ENCODE measurements around the gene KIFC3. TPM values are rescaled to one million over a fixed set of nuclear protein-coding genes. Genes with fewer than 3 reads are reported as not detected.
"Not testable (repeated sequence)": the region's sequence is repeated elsewhere in the genome, so short reads cannot be mapped to it uniquely, and the experiment has no call there.

The KIFC3 gene
- total RNA-seq, 2 donors from 2014 or later: 0.16 to 0.64 TPM

- no peak for ATAC-seq
- no peaks in the 10 kb centered on the region for H3K36me3 Mint-ChIP-seq
- no peaks in the 10 kb centered on the region for H3K9me3 Mint-ChIP-seq
- no peak overlapping the region for H3K27ac Mint-ChIP-seq
- DNase-seq (ENCODE audit: low spot score in 2 of 2): no peak
These were observed 18.0 kb downstream of the KIFC3 start for GRCh38 chr16:57784334-57784733.

GRCh38 chr16:57783883-57784282, 18.4 kb downstream of the KIFC3 start:
- no peak for ATAC-seq
- Mint-ChIP-seq H3K9me3 (no peaks in the 10 kb centered on the region), H3K36me3 (no peaks in the 10 kb centered on the region), H3K27ac (no peak overlapping the region)
- DNase-seq (ENCODE audit: low spot score in 2 of 2): no peak

- H3K27ac Mint-ChIP-seq: no peak overlapping the region
- ATAC-seq: no peak
- DNase-seq (ENCODE audit: low spot score in 2 of 2): no peak
- no peaks in the 10 kb centered on the region for H3K9me3 Mint-ChIP-seq
- no peaks in the 10 kb centered on the region for H3K36me3 Mint-ChIP-seq
These were observed 19.2 kb downstream of the KIFC3 start for GRCh38 chr16:57783116-57783515.

GRCh38 chr16:57782607-57783055, 19.7 kb downstream of the KIFC3 start:
- not testable (repeated sequence) for H3K36me3 Mint-ChIP-seq; H3K9me3 Mint-ChIP-seq; DNase-seq (ENCODE audit: low spot score in 2 of 2); ATAC-seq
- H3K27ac Mint-ChIP-seq: peak overlapping the region in 1 of 2 donors; percentile 13

- H3K36me3 Mint-ChIP-seq: no peaks in the 10 kb centered on the region
- ATAC-seq (no peak), DNase-seq (ENCODE audit: low spot score in 2 of 2) (no peak)
- peak overlapping the region in 1 of 2 donors; percentile 13 for H3K27ac Mint-ChIP-seq
- no peaks in the 10 kb centered on the region for H3K9me3 Mint-ChIP-seq
These were observed 20.3 kb downstream of the KIFC3 start for GRCh38 chr16:57781741-57782606.

- Mint-ChIP-seq H3K27ac (no peak overlapping the region), H3K36me3 (no peaks in the 10 kb centered on the region), H3K9me3 (no peaks in the 10 kb centered on the region)
- no peak for DNase-seq (ENCODE audit: low spot score in 2 of 2)
- ATAC-seq: no peak
These were observed 20.9 kb downstream of the KIFC3 start for GRCh38 chr16:57781349-57781740.

- not testable (repeated sequence) for H3K27ac Mint-ChIP-seq; ATAC-seq; H3K9me3 Mint-ChIP-seq; H3K36me3 Mint-ChIP-seq; DNase-seq (ENCODE audit: low spot score in 2 of 2)
These were observed 22.5 kb downstream of the KIFC3 start for GRCh38 chr16:57779836-57780235.

- Mint-ChIP-seq H3K27ac (no peak overlapping the region), H3K36me3 (no peaks in the 10 kb centered on the region), H3K9me3 (no peaks in the 10 kb centered on the region)
- ATAC-seq (no peak), DNase-seq (ENCODE audit: low spot score in 2 of 2) (no peak)
These were observed 23.6 kb downstream of the KIFC3 start for GRCh38 chr16:57778658-57779057.

- Mint-ChIP-seq H3K9me3 (no peaks in the 10 kb centered on the region), H3K36me3 (no peaks in the 10 kb centered on the region), H3K27ac (peak overlapping the region in 1 of 2 donors; percentile 7)
- ATAC-seq (peak in 1 of 2 donors; percentile 18), DNase-seq (ENCODE audit: low spot score in 2 of 2) (no peak)
These were observed 26.4 kb downstream of the KIFC3 start for GRCh38 chr16:57775661-57776469.

- Mint-ChIP-seq H3K36me3 (no peaks in the 10 kb centered on the region), H3K27ac (no peak overlapping the region), H3K9me3 (no peaks in the 10 kb centered on the region)
- DNase-seq (ENCODE audit: low spot score in 2 of 2): no peak
- ATAC-seq: no peak
These were observed 27.5 kb downstream of the KIFC3 start for GRCh38 chr16:57774705-57775285.

- no peak for ATAC-seq
- H3K9me3 Mint-ChIP-seq: no peaks in the 10 kb centered on the region
- no peak for DNase-seq (ENCODE audit: low spot score in 2 of 2)
- no peak overlapping the region for H3K27ac Mint-ChIP-seq
- H3K36me3 Mint-ChIP-seq: no peaks in the 10 kb centered on the region
These were observed 28.5 kb downstream of the KIFC3 start for GRCh38 chr16:57773655-57774295.

GRCh38 chr16:57773019-57773418, 29.3 kb downstream of the KIFC3 start:
- DNase-seq (ENCODE audit: low spot score in 2 of 2): no peak
- ATAC-seq: no peak
- Mint-ChIP-seq H3K9me3 (no peaks in the 10 kb centered on the region), H3K27ac (no peak overlapping the region), H3K36me3 (no peaks in the 10 kb centered on the region)

GRCh38 chr16:57771141-57771785, 31.0 kb downstream of the KIFC3 start:
- Mint-ChIP-seq H3K9me3 (no peaks in the 10 kb centered on the region), H3K27ac (no peak overlapping the region), H3K36me3 (no peaks in the 10 kb centered on the region)
- no peak for ATAC-seq
- no peak for DNase-seq (ENCODE audit: low spot score in 2 of 2)

- no peak for ATAC-seq
These were observed 31.9 kb downstream of the KIFC3 start for GRCh38 chr16:57770361-57770760.

GRCh38 chr16:57769541-57770145, 32.6 kb downstream of the KIFC3 start:
- Mint-ChIP-seq H3K9me3 (no peaks in the 10 kb centered on the region), H3K27ac (no peak overlapping the region), H3K36me3 (no peaks in the 10 kb centered on the region)
- ATAC-seq: no peak
- no peak for DNase-seq (ENCODE audit: low spot score in 2 of 2)

More at GRCh38 chr16:57770361-57770760, 31.9 kb downstream of the KIFC3 start:
- no peak overlapping the region for H3K27ac Mint-ChIP-seq
- DNase-seq (ENCODE audit: low spot score in 2 of 2): no peak
- no peaks in the 10 kb centered on the region for H3K36me3 Mint-ChIP-seq
- no peaks in the 10 kb centered on the region for H3K9me3 Mint-ChIP-seq
